ENCODE results near the gene VAV3.
"Not testable (repeated sequence)": the region's sequence is repeated elsewhere in the genome, so short reads cannot be mapped to it uniquely, and the experiment has no call there.

VAV3 gene, protein sequence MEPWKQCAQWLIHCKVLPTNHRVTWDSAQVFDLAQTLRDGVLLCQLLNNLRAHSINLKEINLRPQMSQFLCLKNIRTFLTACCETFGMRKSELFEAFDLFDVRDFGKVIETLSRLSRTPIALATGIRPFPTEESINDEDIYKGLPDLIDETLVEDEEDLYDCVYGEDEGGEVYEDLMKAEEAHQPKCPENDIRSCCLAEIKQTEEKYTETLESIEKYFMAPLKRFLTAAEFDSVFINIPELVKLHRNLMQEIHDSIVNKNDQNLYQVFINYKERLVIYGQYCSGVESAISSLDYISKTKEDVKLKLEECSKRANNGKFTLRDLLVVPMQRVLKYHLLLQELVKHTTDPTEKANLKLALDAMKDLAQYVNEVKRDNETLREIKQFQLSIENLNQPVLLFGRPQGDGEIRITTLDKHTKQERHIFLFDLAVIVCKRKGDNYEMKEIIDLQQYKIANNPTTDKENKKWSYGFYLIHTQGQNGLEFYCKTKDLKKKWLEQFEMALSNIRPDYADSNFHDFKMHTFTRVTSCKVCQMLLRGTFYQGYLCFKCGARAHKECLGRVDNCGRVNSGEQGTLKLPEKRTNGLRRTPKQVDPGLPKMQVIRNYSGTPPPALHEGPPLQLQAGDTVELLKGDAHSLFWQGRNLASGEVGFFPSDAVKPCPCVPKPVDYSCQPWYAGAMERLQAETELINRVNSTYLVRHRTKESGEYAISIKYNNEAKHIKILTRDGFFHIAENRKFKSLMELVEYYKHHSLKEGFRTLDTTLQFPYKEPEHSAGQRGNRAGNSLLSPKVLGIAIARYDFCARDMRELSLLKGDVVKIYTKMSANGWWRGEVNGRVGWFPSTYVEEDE
- total RNA-seq = 12.2 to 23.4 (median 14.0) reads per million in 4 donors

DNA sequence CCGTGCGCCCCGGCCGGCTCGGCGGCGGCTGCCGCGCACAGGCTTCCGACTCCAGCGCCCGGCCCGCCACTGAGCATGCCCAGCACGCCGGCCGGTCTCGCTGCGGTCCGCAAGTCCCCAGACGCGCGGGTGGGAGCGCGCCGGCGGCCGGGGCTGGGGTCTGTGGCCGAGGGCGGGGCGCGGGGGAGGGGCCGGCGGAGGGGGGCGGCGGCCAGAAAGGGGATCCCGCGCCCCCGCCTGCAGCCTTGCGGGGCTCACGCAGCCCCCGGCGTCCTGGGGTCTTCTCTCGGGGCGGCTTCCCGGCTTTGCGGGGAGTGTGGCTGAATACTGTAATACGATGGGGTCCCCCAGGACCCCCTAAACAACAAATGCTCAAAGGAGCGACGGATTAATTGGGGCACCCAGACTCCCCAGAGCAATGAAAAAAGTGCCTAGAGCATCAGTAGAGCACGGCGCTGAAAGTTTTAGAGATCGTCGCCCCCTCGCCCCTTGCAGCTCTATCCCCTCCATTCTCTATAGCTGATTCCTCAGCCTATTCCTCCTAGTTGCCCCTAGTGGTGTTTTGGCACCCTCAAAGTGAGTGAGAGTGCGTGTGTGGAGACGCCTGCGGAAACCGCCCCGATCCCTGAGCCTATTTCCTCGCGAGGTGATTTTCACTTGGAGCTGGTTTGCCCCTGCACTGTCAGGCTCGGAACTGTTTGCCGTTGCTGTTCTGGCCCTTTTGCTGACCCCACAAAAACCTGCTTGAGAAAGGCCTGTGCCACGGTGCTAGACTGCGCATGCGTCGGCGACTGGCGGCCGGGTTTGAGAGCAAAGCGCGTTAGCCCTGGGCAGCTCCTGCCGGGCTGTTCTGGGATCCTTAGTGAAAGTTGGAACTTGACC lies at the start of gene VAV3:
VAV3 (minus strand) TSS at position 71 of the 882 bp plus-strand sequence. CDS start 311 bp downstream, outside the sequence.
- DNase-seq = peak; percentile 7 to 52 (median 17)

DNA sequence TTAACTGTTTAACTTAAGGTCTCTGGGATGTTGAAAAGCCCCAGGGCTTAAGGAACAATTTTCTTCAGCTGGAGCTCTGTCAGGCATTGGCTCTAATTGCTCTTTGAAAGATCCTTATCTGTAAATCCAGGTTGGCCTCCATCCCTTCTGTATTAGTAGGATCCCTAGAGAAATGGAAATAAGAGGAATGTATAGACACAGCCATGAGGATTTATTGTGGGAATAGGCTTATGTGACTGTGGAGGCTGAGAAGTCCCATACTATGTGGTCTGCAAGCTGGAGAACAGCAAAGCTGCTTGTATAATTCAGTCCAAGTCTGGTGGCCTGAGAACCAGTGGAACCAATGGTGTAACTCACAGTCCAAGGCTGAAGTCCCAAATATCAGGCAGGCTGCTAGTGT lies 47.6 kb upstream of the VAV3 start:
- no peak for DNase-seq

DNA sequence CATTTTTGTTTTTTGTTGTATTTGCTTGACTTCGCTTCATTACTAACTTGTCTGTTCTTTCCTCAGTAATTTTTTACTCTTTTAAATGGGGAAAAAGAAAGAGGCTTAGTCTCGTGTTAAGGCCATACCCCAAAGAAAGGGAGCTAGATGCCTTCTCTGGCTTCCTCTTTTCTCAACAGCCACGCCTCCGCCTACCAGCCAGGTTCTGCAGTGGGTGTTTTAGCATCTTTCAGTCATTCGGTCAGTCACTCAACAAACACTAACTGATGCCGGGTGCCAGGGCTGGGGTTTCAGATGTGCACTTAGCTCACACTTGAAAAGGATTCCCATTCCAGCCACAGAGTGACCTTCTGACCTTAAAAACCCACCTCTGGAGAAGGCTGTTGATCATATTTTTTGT lies 46.3 kb upstream of the VAV3 start:
- no peak for DNase-seq

DNA sequence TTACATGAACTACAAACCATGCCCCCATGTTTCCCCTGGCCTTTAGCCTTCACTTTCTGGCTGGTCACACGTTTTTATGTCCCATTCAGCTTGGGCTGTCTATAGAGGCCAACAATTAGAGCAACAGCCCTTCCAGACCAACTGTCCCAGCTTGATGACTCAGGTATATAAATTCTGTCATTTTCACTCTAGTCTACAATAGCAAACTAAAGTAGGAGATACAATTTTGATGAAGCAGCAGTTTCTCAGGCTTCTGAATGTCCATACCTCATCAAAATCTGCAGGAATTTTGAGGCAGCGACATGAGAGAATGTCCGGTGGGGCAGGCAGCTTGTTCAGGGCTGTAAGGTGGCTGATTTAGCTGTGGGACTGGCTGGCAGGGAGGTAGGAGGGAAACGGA lies 45.6 kb upstream of the VAV3 start:
- DNase-seq = no peak

DNA sequence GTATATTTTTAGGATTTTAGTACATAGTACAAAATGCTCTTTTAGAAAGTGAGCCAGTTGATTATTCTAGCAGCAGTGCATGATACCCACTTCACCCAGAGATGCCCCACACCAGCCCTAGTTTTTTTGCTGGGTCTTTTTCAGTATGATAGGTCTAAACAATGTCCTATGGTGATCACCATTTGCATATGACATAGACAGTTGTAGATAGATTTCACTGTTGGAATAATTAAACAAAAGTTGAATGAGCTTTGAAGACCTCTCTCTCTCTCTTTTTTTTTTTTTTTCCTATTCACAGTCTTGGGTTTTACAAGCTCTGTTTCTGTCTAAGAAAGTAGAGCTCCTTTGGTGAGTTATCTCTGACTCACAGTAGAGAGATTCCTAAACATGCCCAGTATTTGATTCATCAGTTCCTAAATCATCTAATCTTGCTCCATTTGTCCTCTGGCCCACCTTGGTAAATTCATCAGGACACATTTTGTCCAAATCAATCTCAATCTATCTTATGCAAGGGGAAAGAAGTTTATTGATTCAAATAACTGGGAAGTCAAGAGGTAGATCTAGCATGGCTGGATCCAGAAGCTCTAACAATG lies 44.7 kb upstream of the VAV3 start:
- DNase-seq = no peak

DNA sequence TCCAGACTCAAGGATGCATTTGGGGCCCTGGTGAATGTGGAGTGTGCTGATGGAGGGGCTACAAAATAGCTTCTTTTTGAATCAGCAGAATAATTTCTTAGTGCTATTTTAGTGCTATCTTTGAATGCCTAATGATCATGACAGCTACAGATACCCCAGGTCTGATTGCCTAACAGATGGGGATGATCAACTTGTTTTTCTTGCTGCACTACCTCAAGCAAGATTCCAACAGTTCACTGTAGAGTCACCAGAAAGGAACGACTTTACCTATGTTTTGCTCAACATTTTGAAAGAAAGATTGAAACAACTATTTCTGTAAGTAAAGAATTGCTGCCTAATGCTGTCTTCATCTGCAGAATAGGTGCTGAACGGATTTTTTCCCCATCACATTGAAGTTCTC lies 42.6 kb upstream of the VAV3 start:
- no peak for DNase-seq

DNA sequence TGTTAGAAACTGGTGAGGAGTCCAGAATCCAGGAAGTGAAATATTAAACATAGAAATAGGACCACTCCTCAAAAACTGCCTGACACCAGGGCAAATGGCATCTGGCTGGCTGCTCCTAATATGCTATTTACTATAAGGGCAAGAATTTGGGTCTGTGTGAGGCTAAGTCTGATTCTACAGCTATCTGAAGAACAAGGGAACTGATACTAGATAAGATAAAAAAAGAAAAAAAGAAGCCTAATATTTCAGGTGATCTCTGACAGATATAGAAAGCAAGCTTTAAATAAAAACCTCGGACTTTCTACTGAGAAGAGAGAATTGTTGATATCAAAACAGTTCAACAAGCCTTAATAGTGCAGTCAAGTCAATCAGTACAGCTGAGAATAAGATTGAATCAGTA lies 42.1 kb upstream of the VAV3 start:
- DNase-seq = no peak

DNA sequence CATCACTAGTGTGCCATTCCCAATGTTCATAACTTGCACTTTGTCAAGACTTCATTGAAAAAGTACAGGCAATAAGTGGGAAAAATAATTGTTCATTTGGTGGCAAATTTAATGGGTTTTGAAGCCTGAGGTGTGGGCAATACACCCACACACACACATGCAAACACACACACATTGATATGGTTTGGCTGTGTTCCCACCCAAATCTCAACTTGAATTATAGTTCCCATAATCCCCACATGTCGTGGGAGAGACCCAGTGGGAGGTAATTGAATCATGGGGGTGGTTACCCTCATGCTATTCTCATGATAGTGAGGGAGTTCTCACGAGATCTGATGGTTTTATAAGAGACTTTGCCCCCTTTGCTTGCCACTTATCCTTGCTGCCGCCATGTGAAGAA lies 39.9 kb upstream of the VAV3 start:
- DNase-seq = not testable (repeated sequence)

DNA sequence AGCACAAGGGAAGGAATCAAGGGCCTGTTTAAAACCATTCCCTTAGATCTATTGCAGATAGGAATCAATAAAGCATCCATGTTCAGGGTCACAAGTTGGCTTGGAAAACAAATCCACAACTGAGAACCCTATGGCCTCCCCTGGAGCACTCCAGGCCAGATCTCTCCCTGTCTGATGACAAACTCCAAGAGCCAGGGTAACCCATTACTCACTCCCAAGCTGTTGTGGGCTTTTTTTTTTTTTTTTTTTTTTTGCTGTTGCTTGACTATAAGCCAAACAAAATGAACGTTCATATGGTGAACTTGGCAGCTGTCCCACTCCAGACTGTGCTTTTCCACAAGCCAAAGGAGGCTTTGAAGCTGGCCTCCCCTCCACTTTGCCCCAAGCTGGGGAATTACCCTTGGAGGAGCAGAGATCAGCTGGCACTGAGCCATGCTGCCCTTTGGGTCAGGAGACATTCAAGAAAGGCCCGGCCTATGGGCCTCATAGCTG lies 35.7 kb upstream of the VAV3 start:
- no peak for DNase-seq

DNA sequence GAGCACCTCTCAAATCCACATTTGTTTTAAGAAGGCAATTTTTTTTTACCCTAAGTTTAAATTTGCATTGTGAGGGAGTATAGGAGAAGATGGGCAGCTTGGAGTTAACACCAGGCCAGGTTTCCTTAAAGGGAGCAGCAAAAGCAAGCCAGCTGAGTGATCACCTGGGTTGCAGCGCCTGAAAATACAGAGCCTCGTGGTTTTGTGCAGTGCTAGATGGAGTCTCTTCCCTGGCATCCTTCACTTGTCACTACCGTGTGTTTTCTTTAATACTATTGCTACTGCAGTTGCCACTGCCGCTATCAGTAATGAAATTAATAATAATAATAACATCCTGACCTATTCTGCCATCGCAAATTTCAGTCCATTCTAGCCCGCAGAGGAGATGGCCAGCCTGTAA lies 35.2 kb upstream of the VAV3 start:
- DNase-seq = no peak

DNA sequence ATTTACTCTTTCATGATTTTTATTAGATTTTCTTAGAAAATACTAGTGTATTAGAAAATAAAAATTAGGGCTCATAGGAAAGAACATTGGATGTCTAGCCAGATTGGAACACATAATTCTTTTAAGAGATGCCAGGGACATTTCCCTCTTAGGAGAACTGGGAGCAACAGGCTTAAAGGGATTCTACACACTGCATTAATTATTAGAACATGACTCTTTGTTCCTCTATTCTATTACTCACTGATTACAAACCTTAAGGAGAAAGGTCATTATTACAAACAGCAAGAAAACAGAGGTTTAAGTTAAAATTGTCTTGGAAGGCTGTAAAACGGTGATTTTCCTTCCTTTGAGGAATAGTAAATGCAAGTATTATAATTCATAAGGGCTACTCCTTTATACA lies 32.9 kb upstream of the VAV3 start:
- DNase-seq = no peak

DNA sequence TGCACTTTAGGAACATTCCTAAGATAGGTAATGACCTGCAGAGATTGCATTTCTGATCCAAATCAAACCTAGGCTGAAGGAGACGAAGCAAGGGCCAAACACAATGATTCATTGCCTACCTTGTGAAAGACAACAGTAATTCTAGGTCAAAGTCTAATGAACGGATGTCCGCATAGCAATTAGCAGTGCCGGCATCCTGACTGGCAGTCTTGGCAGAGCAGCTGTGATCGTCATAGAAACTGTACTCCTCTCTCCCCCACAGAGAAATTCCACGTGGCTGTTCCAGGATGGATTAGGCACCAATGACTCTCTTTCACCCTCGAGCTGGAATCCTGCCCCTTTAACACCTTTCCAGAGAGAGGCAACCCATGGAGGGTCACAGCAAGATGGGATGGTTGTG lies 28.9 kb upstream of the VAV3 start:
- DNase-seq = no peak

DNA sequence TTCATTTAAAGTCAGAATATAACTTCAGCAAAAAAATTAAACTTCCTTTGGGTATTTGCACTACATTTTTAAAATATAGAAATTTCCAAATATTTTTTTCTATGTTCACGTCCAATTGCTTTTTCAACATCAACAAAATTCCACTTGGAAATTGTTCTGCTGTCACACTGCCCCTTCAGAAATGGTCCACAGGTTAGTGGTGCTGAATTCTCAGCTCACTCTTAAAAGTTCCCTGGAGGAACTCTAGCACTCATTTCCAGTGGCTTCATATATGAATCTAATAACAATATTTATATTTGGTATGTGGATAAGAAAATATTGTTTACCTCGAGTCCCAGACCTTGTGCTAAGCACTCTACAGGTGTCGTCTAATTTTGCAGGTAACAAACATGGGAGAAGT lies 27.4 kb upstream of the VAV3 start:
- no peak for DNase-seq

DNA sequence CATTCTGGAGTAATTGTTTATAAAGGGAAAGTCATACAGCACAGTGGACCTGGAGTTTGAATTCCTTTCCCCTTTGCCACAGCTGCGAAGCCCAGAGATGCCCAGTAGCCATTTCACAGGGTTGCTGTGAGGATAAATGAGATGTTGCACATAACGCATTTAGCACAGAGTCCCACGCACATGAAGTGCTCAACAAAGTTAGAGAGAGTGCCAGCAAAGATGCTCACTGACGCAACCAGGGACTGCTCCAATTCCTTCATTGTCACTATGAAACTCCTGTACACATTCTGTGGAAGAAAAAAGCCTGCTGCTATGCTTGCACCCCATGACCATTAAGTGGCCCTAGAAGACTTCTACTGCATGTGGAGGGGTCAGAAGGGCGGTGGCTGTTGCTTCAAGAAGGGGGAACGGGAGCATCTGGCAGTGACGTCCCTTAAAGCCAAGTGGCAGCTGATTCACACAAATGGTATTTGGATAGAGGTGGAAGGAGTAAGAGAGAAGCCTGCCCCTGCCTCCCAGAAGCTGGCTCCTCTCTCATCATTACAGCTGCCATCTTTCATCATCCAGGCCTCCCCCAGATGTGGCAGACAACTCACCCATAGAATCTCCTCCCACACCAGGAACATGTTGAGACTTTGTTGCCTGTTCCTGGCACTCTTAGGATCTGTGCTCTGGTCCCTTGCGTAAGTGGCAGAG lies 26.5 kb upstream of the VAV3 start:
- DNase-seq = no peak

DNA sequence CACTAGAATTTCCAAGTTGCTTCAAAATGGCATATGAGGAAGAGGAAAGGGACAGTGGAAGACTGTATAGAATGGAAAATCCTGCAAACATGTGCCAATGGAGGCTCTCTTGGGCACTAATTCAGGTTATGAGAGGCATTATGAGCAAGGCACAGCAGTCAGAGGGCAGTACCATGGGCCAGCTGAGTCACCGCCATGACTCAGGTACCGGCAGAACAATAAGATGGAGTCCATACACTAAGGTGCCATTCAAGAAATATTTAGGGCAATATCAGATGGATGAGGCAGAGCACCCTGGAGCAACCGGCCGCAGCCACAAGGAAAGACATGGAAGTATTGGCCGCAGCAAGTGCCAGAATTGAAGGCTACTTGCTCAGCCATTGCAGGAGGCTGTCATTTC lies 25.6 kb upstream of the VAV3 start:
- no peak for DNase-seq

DNA sequence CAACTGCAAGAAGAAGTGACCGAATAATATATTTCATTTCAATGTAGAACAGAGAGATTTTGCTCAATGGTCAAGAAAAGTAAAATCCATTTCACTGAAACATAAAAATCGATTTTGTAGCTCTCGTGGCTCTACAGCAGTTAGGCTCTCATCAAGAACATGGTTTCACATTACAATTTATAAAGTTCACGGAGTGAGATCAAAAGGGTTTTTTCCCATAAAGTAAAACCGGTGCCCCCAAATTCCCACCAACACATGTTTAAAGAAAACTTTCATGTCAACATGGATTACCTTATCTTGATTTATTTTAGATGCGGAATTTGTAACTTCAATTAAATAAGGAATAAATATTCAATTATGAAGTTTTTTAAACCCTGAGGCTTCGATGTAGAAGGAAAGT lies 16.3 kb upstream of the VAV3 start:
- DNase-seq = no peak

DNA sequence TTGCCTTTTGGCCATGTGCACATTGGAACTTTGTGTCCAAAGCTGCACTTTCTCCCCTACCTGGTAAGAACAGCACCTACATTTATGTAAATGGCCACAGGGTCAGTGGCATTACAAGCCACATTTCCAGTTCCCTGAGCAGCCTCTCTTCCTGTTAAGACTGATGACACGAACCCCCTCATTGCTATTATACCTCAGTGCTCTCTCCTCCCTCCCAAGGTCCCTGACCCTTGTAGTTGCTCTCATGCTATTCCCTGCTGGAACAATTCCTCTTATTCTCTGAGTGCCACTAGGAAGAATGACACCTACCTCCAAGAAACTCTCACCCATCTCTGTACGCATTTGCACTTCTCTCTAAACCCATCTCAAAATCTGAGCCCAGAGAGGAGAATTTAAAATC lies 14.9 kb upstream of the VAV3 start:
- DNase-seq = no peak

DNA sequence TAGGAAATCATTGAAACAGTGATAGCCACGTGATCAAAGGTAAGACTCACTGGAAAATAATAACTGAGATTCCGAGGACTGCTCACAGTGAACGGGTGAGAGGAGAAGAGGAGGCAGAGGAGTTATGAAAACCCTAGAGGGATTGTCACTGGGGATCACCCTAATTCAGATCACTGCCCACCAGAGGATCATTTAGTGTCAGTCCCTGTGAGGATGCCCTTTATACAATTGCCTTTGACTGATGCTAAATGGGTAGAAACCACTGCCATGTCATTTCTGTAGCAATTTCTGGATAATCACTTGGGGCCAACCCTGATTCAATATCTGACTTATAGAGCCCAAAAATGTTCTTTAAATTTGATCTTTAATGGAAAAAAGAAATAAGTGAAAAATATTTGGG lies 14.1 kb upstream of the VAV3 start:
- no peak for DNase-seq

DNA sequence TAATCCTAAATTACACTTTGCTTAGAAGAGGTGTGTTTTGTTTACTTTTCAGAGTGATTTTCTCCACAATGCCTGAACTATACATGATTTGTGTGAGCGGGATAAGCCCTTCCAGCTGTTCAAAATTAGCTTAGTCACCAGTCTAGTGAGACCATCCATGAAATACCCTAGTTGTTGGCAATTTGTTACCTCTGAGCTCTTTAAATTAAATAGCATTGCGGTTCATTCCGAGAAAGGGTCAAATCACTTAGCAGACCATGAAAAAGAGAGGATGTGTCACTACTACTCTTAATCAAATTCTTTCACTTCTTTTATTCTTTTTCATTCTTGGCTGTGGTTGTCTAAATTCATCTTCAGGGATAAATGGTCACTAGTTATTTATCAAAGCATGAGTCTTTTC lies 11.9 kb upstream of the VAV3 start:
- DNase-seq = no peak

DNA sequence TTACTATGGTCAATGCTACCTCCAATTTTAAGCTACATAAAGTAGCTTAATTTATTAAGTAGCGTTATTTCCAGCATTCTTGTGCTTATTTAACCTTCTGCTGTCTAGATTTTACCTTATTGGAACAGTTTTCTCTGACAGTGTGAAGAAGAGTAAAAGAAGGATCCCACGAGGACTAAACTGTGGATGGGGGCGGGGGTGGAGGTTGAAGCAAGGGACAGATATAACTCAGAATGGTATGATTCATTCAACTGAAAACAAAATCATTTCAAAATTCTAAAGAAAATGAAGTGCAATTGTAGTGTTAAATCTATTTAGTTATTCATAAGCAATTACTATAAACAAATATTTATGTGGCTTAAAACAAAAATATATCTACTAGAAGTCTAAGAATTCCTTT lies 11.5 kb upstream of the VAV3 start:
- no peak for DNase-seq

DNA sequence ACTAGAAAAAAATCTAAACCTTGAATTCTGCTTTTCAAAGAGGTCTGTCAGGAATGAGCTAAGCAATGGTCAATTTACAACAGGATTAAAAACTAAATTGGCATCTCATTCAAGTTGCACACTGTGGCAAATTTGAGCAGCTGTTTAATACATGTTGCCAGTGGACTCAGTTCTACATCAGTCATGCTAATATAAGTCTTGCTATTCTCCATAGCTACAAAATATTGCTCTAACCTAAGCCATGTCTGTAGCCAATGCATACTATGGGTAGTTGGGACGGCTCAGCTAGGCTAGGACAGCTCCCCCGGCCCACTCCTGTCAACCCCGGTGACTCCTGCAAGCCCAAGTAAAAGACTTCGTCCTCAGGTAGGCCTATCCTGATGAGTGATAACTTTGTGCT lies 10.9 kb upstream of the VAV3 start:
- DNase-seq = no peak

DNA sequence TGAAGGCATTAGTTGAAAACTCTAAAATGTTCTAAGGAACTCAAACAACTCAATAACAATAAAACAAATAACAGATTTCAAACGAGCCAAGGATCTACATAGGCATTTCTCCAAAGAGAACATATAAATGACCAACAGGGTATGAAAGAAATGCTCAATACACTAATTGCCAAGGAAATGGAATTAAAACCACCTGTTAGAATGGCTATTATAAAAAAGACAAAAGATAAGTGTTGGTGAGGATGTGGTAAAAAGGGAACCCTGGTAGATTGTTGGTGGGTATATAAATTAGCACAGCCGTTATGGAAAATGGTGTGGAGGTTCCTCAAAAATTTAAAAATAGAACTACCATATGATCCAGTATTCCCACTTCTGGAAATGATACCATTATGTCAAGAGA lies 9.1 kb upstream of the VAV3 start:
- DNase-seq = no peak
